IPS-15b (cell line): ENCODE measurements around the gene ZFP92.

Source experiments
- H3K27me3 ChIP-seq: one replicate; pipeline ENCODE4 v1.6.1; 2013; ENCODE audit warnings: low read length; ENCODE audit not compliant: control insufficient read depth, insufficient read depth
- H3K36me3 ChIP-seq: one replicate; pipeline ENCODE4 v1.6.1; 2013; ENCODE audit warnings: low read length; ENCODE audit not compliant: control insufficient read depth, insufficient read depth
- H3K4me1 ChIP-seq: one replicate; pipeline ENCODE4 v1.6.1; 2013; ENCODE audit warnings: mild to moderate bottlenecking, low read length; ENCODE audit not compliant: control insufficient read depth, insufficient read depth
- H3K4me3 ChIP-seq: one replicate; pipeline ENCODE4 v1.5.1; 2013; ENCODE audit warnings: low read depth, low read length
- H3K9ac ChIP-seq: one replicate; pipeline ENCODE4 v1.6.1; 2013; ENCODE audit warnings: low read depth, mild to moderate bottlenecking, low read length
- H3K9me3 ChIP-seq: one replicate; pipeline ENCODE4 v1.6.1; 2013; ENCODE audit warnings: mild to moderate bottlenecking, low read length; ENCODE audit not compliant: control insufficient read depth, insufficient read depth

ZFP92 gene

GRCh38 chrX:153445106-153445855 lies 34.0 kb downstream of the ZFP92 start:
- Histone ChIP-seq H3K9ac (no peak overlapping the region), H3K4me3 (no peak overlapping the region)

GRCh38 chrX:153445856-153446635 lies 34.8 kb downstream of the ZFP92 start, which contains the start of gene TREX2:
TREX2 (minus strand) TSS chrX:153446056; CDS start chrX:153445430, 626 bp downstream.
- peaks cover 4% of the 10 kb centered on the region for H3K9me3 ChIP-seq
- no peaks in the 10 kb centered on the region for H3K27me3 ChIP-seq
- no peak within 1 kb of the TSS for H3K9ac ChIP-seq
- no peaks in the 10 kb centered on the region for H3K36me3 ChIP-seq
- H3K4me1 ChIP-seq: no peaks in the 10 kb centered on the region
- no peak within 1 kb of the TSS for H3K4me3 ChIP-seq

More at GRCh38 chrX:153445106-153445855, 34.0 kb downstream of the ZFP92 start:
- Histone ChIP-seq H3K9me3 (peaks cover 4% of the 10 kb centered on the region), H3K4me1 (no peaks in the 10 kb centered on the region), H3K27me3 (no peaks in the 10 kb centered on the region), H3K36me3 (no peaks in the 10 kb centered on the region)

DNA sequence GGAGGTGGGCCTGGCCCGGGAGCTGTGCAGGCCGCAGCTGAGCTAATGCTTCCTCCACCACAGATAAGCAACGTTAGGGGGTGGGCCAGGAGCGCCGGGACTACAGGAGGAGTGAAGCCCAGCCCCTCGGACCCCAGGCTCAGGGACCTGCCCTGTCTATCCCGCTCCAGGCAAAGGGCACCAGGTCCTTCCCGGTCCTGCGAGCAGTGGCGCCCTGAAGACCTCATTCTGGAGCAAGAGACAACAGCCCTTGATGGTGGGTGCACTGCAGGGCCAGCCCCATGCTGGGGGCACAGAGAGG lies 35.3 kb downstream of the ZFP92 start:
- no peak overlapping the region for H3K9ac ChIP-seq
- H3K27me3 ChIP-seq: no peaks in the 10 kb centered on the region

DNA sequence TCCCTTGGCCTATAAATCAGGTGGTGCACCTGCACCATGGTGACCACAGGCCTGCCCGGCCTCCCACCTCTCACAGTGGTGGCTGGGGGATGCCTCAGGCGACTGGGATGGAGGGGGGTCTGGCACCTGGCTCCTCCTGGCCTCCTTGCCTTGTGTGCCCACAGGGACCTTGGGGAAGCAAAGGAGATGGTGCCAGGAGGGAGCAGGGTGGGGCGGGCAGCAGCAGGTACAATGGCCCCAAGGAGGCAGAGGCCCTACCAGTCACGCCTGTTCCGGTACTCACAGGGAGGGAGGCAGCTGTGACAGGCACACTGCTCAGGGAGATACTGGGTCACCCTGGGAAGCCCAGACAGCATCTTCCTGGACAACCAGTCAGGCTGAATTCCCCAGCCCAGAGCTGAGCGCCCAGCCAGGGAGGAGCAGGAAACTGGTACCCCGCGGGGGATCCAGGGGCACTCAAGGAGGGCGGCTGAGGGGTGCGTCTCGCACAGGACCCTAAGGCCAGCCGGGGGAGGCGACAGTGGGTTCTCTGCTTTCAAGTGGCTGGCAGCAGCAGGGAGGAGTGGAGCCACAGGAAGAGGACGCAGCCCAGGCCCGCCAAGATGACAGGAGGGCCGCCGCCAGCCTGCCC lies 35.8 kb downstream of the ZFP92 start:
- H3K9me3 ChIP-seq: peaks cover 4% of the 10 kb centered on the region
- no peaks in the 10 kb centered on the region for H3K4me1 ChIP-seq
- H3K27me3 ChIP-seq: no peaks in the 10 kb centered on the region
- H3K4me3 ChIP-seq: no peak overlapping the region
- no peaks in the 10 kb centered on the region for H3K36me3 ChIP-seq
- no peak overlapping the region for H3K9ac ChIP-seq

More for the DNA sequence above, 35.3 kb downstream of the ZFP92 start:
- H3K4me3 ChIP-seq: no peak overlapping the region
- H3K9me3 ChIP-seq: peaks cover 4% of the 10 kb centered on the region
- no peaks in the 10 kb centered on the region for H3K36me3 ChIP-seq
- no peaks in the 10 kb centered on the region for H3K4me1 ChIP-seq

DNA sequence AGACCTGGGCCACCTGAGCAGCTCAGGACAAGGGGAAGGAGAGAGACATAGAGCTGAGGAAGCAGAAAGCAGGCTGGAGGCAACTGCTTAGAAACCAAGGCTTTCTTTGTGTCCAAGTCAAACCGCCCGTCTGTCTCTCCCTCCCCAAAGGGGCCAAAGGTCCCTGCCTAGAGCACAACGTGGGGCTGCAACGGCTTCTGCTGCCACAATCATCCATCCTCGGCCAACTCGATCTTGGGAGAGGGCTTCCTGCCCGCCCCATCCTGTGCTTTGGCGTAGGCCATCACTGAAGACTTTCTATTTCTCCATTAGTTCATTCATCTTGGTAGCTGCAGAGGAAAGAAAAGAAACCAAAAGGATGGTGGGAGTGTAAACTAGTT lies 36.3 kb downstream of the ZFP92 start:
- Histone ChIP-seq H3K4me3 (no peak overlapping the region), H3K4me1 (no peaks in the 10 kb centered on the region), H3K9ac (no peak overlapping the region), H3K36me3 (no peaks in the 10 kb centered on the region), H3K9me3 (peaks cover 4% of the 10 kb centered on the region), H3K27me3 (no peaks in the 10 kb centered on the region)

DNA sequence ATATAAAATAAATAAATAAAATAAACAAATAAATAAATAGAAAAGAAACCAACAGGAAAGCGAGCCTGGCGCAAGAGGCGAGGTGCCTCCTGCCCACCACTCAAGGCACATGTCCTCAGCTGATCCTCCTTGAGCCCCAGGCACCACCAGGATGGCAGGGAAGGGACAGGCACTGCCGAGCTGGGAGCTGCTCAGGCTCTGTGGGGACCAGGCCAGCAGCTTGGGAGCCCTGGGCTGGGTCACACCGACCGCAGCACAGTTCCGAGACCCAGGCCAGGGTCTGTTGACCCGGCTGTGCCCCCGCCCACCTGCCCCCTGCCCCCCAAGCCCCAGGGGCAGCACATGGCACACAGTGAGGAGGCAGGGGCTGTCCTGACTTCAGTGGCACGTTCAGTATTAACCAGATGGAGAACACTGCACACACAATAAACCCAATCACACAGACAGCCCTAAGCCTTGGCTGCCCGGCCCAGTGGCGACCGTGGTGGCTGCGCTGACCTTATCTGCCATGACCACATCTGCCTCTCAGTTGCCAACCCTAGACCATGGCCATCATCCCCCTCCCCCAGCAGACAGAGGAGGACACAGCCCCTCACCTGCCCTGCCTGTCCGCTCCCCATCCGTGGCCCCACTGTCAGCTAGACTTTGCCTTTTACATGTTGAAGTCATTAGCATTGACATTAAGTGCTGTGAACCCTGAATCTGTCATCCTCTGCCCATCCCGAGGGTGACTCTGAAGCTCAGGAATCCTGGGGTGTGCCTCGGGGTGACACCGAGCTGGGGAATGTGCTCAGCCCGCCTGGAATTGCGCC lies 37.5 kb downstream of the ZFP92 start:
- Histone ChIP-seq H3K4me1 (no peaks in the 10 kb centered on the region), H3K9me3 (peaks cover 4% of the 10 kb centered on the region), H3K27me3 (no peaks in the 10 kb centered on the region), H3K9ac (no peak overlapping the region), H3K4me3 (no peak overlapping the region), H3K36me3 (no peaks in the 10 kb centered on the region)

DNA sequence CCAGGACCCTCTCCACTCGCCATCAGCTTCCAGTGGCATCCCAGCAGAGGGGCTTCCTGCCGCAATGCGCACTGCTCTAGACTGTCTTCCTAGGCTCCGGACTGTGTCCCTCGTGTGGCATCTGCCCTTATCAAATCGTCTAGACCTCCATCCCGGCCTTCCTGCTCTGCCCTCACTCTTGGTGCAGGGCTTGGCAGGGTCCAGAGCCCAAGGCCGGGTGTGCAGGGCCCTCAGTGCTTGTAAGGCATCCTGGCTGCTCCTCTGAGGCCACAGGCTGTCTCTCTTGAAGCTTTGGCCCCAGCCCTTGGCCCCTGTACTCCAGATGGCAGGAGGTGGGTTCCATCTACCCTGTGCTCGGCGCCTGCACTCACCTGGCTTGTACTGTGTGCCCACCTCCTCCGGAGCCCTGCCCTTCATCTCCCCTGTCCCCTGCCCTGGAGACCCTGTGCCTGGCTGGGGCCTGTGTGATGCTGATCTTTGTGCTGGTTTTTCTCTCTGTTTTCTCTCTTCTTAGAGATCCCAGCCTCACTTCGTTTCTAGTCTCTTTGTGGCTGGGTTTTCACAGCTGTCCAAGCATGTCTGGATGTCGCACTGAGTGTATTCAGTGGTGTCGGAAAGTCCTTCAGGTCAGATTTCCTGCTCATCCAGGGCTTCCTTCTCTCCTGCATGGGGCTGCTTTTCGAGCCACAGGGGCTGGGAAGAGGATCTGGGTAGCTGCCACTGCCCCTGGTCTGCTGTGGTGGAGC lies 38.3 kb downstream of the ZFP92 start:
- H3K9me3 ChIP-seq: peaks cover 4% of the 10 kb centered on the region
- no peaks in the 10 kb centered on the region for H3K4me1 ChIP-seq
- no peaks in the 10 kb centered on the region for H3K36me3 ChIP-seq
- no peak overlapping the region for H3K4me3 ChIP-seq
- H3K9ac ChIP-seq: no peak overlapping the region
- no peaks in the 10 kb centered on the region for H3K27me3 ChIP-seq

DNA sequence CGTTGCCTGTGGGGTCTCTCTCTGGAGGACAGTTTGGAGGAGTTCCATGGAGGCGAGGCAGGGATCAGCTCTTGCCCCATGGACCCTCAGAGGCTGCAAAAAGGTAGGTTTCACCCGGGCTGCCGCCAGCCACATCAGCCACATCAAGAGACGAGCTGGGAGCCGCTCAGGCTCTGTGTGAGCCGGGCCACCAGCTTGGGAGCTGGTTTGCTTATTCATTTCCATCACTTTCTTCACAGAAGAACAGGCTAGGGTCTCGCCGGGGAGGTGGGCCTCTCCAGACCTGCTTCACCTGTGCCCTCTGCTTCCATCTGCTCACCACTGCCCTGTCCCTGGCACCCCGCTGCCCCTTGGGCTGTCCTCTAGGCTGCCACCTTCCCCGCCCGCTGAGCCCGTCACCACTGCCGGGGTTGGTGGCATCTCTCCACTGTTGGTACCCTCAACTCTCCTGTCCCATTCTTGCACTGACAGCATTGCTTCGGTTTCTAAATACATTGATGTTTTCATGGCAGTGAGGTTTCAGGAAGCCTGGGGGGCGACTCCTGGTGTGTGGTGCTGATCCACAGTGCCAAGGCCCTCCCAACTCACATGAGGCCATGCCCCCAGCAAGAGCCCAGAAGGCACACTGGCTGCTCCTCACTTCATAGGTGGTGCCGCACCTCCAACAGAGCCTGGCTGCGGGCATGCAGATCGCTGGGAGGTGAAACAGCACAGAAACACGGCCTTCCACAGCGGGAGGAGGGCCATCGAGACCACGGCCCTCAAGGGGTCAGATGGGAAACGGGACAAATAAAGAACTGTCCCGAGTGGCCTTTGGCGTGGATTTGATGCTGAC lies 39.1 kb downstream of the ZFP92 start:
- Histone ChIP-seq H3K27me3 (no peaks in the 10 kb centered on the region), H3K9me3 (peaks cover 4% of the 10 kb centered on the region), H3K36me3 (no peaks in the 10 kb centered on the region), H3K9ac (no peak overlapping the region), H3K4me1 (no peaks in the 10 kb centered on the region), H3K4me3 (no peak overlapping the region)

- no peak overlapping the region for H3K9ac ChIP-seq
- H3K36me3 ChIP-seq: no peaks in the 10 kb centered on the region
- H3K4me3 ChIP-seq: no peak overlapping the region
- H3K4me1 ChIP-seq: no peaks in the 10 kb centered on the region
- H3K27me3 ChIP-seq: no peaks in the 10 kb centered on the region
- peaks cover 4% of the 10 kb centered on the region for H3K9me3 ChIP-seq
Observed at GRCh38 chrX:153450949-153451277, 39.6 kb downstream of the ZFP92 start.

DNA sequence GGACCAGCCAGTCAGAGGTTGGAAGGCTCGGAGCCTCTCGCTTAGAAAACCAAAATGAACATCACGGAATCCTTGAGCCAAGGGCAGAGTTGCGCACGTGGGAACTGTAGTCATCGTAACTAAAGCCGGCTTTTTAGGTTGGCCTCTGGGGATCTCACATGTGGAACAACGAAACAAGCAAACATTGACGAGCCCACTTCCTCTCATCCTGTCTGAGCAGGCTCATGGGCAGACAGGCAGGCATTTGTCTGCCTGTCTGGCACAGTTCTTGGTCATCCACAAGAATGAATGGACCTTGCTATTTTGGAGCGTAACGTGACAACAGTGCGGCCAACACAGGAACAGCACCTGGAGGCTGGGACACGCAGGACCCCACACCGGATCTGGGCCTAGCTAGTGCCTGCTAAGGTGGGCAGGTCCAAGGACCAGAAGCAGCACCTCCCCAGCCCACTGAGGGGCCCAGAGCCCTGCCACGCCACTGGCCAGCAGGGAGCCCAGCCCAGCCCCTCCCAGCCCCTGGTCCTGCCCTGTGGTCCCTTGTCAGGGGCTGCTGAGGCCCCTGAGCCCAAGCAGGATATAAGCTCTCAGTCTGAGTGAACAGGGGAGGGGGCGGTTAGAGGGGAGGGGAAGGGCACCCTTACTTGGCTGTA lies 43.8 kb downstream of the ZFP92 start:
- H3K4me1 ChIP-seq: no peaks in the 10 kb centered on the region
- no peak overlapping the region for H3K9ac ChIP-seq
- no peak overlapping the region for H3K4me3 ChIP-seq
- H3K9me3 ChIP-seq: no peaks in the 10 kb centered on the region
- H3K36me3 ChIP-seq: peaks cover 6% of the 10 kb centered on the region
- no peaks in the 10 kb centered on the region for H3K27me3 ChIP-seq
